RWPE2 (cell line): ENCODE data around the gene HS2ST1.

Source experiments
- ATAC-seq: fragments of 200-7000 bp; cut with Tn5 transposase; 3 replicates; pipeline ENCODE4 v1.9.1; 2021; ENCODE audit warnings: low read depth
- DNase-seq: peaks from one replicate; pipeline ENCODE4 v3.0.0-alpha.2; 2020; ENCODE audit warnings: low spot score
- H3K27ac ChIP-seq: fragments of 450-650 bp; 2 replicates; pipeline ENCODE4 v1.5.1; 2017; ENCODE audit warnings: mild to moderate bottlenecking; ENCODE audit not compliant: poor library complexity, severe bottlenecking
- H3K27me3 ChIP-seq: fragments of 250-450 bp; sonication (Bioruptor Pico); 2 replicates; pipeline ENCODE4 v1.5.1; 2021; ENCODE audit warnings: mild to moderate bottlenecking, moderate library complexity; ENCODE audit not compliant: insufficient read depth, poor library complexity, severe bottlenecking
- H3K36me3 ChIP-seq: fragments of 250-450 bp; sonication (Bioruptor Pico); 2 replicates; pipeline ENCODE4 v1.5.1; 2020; ENCODE audit warnings: low read depth, mild to moderate bottlenecking, moderate library complexity
- H3K4me1 ChIP-seq: fragments of 250-450 bp; sonication (Bioruptor Pico); 2 replicates; pipeline ENCODE4 v1.5.1; 2021; ENCODE audit warnings: mild to moderate bottlenecking, moderate library complexity; ENCODE audit not compliant: insufficient read depth, poor library complexity, severe bottlenecking
- H3K4me3 ChIP-seq: fragments of 250-450 bp; sonication (Bioruptor Pico); 2 replicates; pipeline ENCODE4 v1.5.1; 2021; ENCODE audit warnings: mild to moderate bottlenecking, moderate library complexity; ENCODE audit not compliant: severe bottlenecking
- H3K9me3 ChIP-seq: fragments of 250-450 bp; sonication (Bioruptor Pico); 2 replicates; pipeline ENCODE4 v1.5.1; 2021; ENCODE audit warnings: mild to moderate bottlenecking, moderate library complexity; ENCODE audit not compliant: severe bottlenecking
- CTCF ChIP-seq: fragments of 450-650 bp; IDR thresholded peaks from one replicate; pipeline ENCODE4 v1.5.1; 2017; ENCODE audit warnings: mild to moderate bottlenecking, moderate library complexity; ENCODE audit not compliant: poor library complexity, severe bottlenecking

HS2ST1 gene

GRCh38 chr1:87159378-87159915, 245.0 kb downstream of the HS2ST1 start:
- Histone ChIP-seq H3K4me3 (no peak overlapping the region), H3K36me3 (no peaks in the 10 kb centered on the region), H3K9me3 (no peaks in the 10 kb centered on the region), H3K4me1 (no peaks in the 10 kb centered on the region), H3K27ac (no peak overlapping the region), H3K27me3 (no peaks in the 10 kb centered on the region)
- no peak for ATAC-seq
- no peak for DNase-seq
- no peak for TF ChIP-seq CTCF
